Trophoblast cell (in vitro differentiated cells and primary cell): ENCODE measurements around the gene PSMD14.

Experiments used
- DNase-seq, 2 donors: peaks; one replicate each; pipeline ENCODE4 v3.0.0-alpha.2; 2016
- H2AFZ ChIP-seq: 2 replicates; pipeline ENCODE4 v1.6.1; 2013; ENCODE audit warnings: low read length, moderate library complexity, mild to moderate bottlenecking; ENCODE audit not compliant: insufficient read depth, poor library complexity
- H2AK5ac ChIP-seq: 2 replicates; pipeline ENCODE4 v1.6.1; 2013; ENCODE audit warnings: mild to moderate bottlenecking, low read length
- H2BK120ac ChIP-seq: 2 replicates; pipeline ENCODE4 v1.6.1; 2013; ENCODE audit warnings: low read length, mild to moderate bottlenecking, moderate library complexity; ENCODE audit not compliant: insufficient read depth, poor library complexity
- H2BK12ac ChIP-seq: 2 replicates; pipeline ENCODE4 v1.6.1; 2013; ENCODE audit warnings: mild to moderate bottlenecking, low read length, moderate library complexity
- H2BK5ac ChIP-seq: 2 replicates; pipeline ENCODE4 v1.6.1; 2013; ENCODE audit warnings: low read length, low read depth, moderate library complexity, mild to moderate bottlenecking; ENCODE audit not compliant: poor library complexity
- H3K14ac ChIP-seq: 2 replicates; pipeline ENCODE4 v1.6.1; 2013; ENCODE audit warnings: mild to moderate bottlenecking, low read length
- H3K18ac ChIP-seq: 2 replicates; pipeline ENCODE4 v1.6.1; 2013; ENCODE audit warnings: mild to moderate bottlenecking, low read length
- H3K23ac ChIP-seq: 2 replicates; pipeline ENCODE4 v1.6.1; 2013; ENCODE audit warnings: low read length
- H3K27ac ChIP-seq: 2 replicates; pipeline ENCODE4 v1.5.1; 2013; ENCODE audit warnings: low read depth, mild to moderate bottlenecking, inconsistent platforms, low read length, moderate library complexity
- H3K27me3 ChIP-seq: 2 replicates; pipeline ENCODE4 v1.6.1; 2013; ENCODE audit warnings: inconsistent platforms, mild to moderate bottlenecking, low read length, moderate library complexity; ENCODE audit not compliant: insufficient read depth
- H3K36me3 ChIP-seq, 2 experiments: 1 replicate in 1 of 2; 2 replicates in 1 of 2; pipeline ENCODE4 v1.6.1; 2013; ENCODE audit warnings: low read length in 2 of 2, mild to moderate bottlenecking in 2 of 2, moderate library complexity in 1 of 2; ENCODE audit not compliant: insufficient read depth in 2 of 2, control insufficient read depth in 1 of 2
- H3K4ac ChIP-seq: 2 replicates; pipeline ENCODE4 v1.6.1; 2013; ENCODE audit warnings: low read depth, mild to moderate bottlenecking, low read length, moderate library complexity
- H3K4me1 ChIP-seq, 2 experiments: 1 replicate in 1 of 2; 2 replicates in 1 of 2; pipeline ENCODE4 v1.6.1; 2013; ENCODE audit warnings: low read length in 2 of 2, mild to moderate bottlenecking in 2 of 2, moderate library complexity in 1 of 2; ENCODE audit not compliant: insufficient read depth in 2 of 2, control insufficient read depth in 1 of 2
- H3K4me2 ChIP-seq: 2 replicates; pipeline ENCODE4 v1.6.1; 2013; ENCODE audit warnings: inconsistent platforms, mild to moderate bottlenecking, low read length, moderate library complexity
- H3K4me3 ChIP-seq: 2 replicates; pipeline ENCODE4 v1.5.1; 2013; ENCODE audit warnings: mild to moderate bottlenecking, low read depth, low read length, inconsistent platforms
- H3K79me1 ChIP-seq: one replicate; pipeline ENCODE4 v1.6.1; 2013; ENCODE audit warnings: low read length
- H3K79me2 ChIP-seq: 2 replicates; pipeline ENCODE4 v1.6.1; 2013; ENCODE audit warnings: low read length, mild to moderate bottlenecking; ENCODE audit not compliant: control insufficient read depth, insufficient read depth, poor library complexity
- H3K9ac ChIP-seq: 2 replicates; pipeline ENCODE4 v1.6.1; 2013; ENCODE audit warnings: mild to moderate bottlenecking, low read length
- H3K9me3 ChIP-seq: 2 replicates; pipeline ENCODE4 v1.6.1; 2013; ENCODE audit warnings: low read depth, mild to moderate bottlenecking, control low read depth, inconsistent platforms, low read length; ENCODE audit not compliant: insufficient read depth
- H4K12ac ChIP-seq: 2 replicates; pipeline ENCODE4 v1.6.1; 2013; ENCODE audit warnings: low read depth, mild to moderate bottlenecking, low read length, moderate library complexity
- H4K8ac ChIP-seq: 2 replicates; pipeline ENCODE4 v1.6.1; 2013; ENCODE audit warnings: low read depth, mild to moderate bottlenecking, low read length, moderate library complexity
- H4K91ac ChIP-seq: one replicate; pipeline ENCODE4 v1.6.1; 2013; ENCODE audit warnings: low read depth, mild to moderate bottlenecking, low read length, moderate library complexity
- WGBS: extraction: QIAGEN DNeasy Blood & Tissue Kit; methylation state at CpG from one replicate; pipeline ENCODE4 v1.1.7; 2013; ENCODE audit warnings: missing lambda C conversion rate; ENCODE audit not compliant: insufficient read length, insufficient coverage; ENCODE audit errors: extremely low coverage; 5-methylcytosine and 5-hydroxymethylcytosine counted together

PSMD14 gene

DNA sequence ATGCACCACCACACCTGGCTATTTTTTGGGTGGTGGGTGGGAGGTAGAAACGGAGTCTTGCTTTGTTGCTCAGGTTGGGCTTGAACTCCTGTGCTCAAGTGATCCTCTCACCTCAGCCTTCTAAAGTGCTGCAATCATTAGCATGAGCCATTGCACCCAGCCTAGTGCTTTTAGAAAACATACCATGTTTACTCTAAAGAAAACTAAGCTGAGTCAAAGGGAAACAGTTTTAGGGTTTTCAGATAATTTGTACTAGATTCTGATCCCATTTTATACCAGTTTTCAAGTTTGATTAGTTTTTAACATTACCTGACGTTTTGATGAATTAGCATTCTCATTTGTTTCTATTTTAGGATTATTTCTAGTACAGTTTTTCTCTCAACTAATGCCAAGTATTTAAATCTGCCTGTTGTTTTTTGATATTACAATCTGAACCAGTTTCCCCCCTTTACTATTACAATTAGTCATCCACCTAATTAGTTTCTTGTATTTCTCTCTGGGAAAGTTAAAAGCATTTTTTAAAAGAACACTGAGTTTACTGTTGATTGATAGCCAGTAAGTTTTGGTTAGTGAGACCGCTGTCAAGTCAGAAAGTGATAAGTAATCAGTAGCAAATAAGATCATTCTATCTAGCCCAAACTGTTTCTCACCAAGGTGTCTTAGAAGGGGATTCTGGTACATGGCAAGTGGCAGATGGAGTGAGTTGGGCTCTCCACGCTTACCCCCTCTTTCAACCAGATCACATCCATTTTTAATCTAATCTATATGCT, 83.7 kb downstream of the PSMD14 start:
- Histone ChIP-seq H2BK12ac (no peak overlapping the region), H3K4ac (no peak overlapping the region), H3K14ac (no peak overlapping the region), H4K8ac (no peak overlapping the region), H3K23ac (no peak overlapping the region), H3K9ac (no peak overlapping the region), H4K91ac (no peak overlapping the region), H4K12ac (no peak overlapping the region), H3K9me3 (no peaks in the 10 kb centered on the region), H3K4me1 (no peaks in the 10 kb centered on the region), H3K27ac (no peak overlapping the region), H3K4me2 (no peak overlapping the region), H2AFZ (no peak overlapping the region), H3K27me3 (no peaks in the 10 kb centered on the region), H3K36me3 (peaks cover 2 to 10% of the 10 kb centered on the region in 2 experiments), H2BK120ac (no peak overlapping the region), H2AK5ac (no peak overlapping the region), H3K4me3 (no peak overlapping the region), H3K79me1 (no peaks in the 10 kb centered on the region), H2BK5ac (no peak overlapping the region), H3K18ac (no peak overlapping the region), H3K79me2 (no peaks in the 10 kb centered on the region)
- WGBS: no CpG with 5 or more reads among the region's 4 CpGs
- no peak for DNase-seq

DNA sequence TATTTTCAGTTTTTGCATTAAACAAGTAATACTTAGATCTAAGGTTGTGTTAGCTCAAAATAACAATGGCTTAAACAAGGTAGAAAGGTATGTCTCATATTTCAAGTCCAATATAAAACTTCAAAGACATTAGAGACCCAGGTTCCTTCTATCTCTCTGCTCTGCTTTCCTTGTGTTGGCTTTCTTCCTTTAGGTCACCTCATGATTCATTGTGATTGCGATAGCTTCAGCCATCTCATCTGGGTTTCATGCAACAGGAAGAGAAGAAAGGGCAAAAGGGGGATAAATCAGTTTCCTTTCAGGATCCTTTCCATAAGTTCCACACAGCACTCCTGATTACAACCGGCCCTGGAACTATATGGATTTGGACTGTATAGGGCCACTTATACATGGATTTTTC, 91.9 kb downstream of the PSMD14 start:
- H3K4ac ChIP-seq: no peak overlapping the region
- no peaks in the 10 kb centered on the region for H3K79me1 ChIP-seq
- H4K12ac ChIP-seq: no peak overlapping the region
- no peak overlapping the region for H2BK120ac ChIP-seq
- H3K18ac ChIP-seq: no peak overlapping the region
- H2AK5ac ChIP-seq: no peak overlapping the region
- no CpG with 5 or more reads among the region's 2 CpGs for WGBS
- H3K23ac ChIP-seq: no peak overlapping the region
- no peak overlapping the region for H3K27ac ChIP-seq
- H3K9me3 ChIP-seq: no peaks in the 10 kb centered on the region
- no peak overlapping the region for H2BK5ac ChIP-seq
- no peak overlapping the region for H3K9ac ChIP-seq
- H4K8ac ChIP-seq: no peak overlapping the region
- H3K4me2 ChIP-seq: no peak overlapping the region
- no peak overlapping the region for H3K4me3 ChIP-seq
- H3K27me3 ChIP-seq: no peaks in the 10 kb centered on the region
- no peak overlapping the region for H4K91ac ChIP-seq
- no peak for DNase-seq
- no peak overlapping the region for H2BK12ac ChIP-seq
- no peak overlapping the region for H2AFZ ChIP-seq
- peaks cover 5 to 10% of the 10 kb centered on the region in 2 experiments for H3K36me3 ChIP-seq
- H3K14ac ChIP-seq: no peak overlapping the region
- H3K4me1 ChIP-seq: no peaks in the 10 kb centered on the region
- H3K79me2 ChIP-seq: no peaks in the 10 kb centered on the region

DNA sequence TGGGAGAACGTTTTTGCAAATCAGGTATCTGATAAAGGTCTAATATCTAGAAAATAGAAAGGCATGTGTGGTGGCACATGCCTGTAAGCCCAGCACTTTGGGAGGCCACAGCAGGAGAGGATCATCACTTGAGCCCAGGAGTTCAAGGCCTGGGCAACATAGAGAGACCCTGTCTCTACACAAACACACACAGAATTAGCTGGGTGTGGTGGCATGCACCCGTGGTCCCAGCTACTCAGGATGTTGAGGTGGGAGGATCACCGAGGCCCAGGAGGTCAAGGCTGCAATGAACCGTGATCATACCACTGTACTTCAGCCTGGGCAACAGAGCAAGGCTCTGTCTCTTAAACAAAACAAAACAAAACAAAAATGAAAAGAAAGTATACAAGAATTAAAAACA, 94.1 kb downstream of the PSMD14 start:
- Histone ChIP-seq H4K91ac (no peak overlapping the region), H3K4me2 (no peak overlapping the region), H3K4me1 (no peaks in the 10 kb centered on the region), H2BK5ac (no peak overlapping the region), H3K27me3 (no peaks in the 10 kb centered on the region), H2BK12ac (no peak overlapping the region), H3K9ac (no peak overlapping the region), H3K79me2 (no peaks in the 10 kb centered on the region), H2AFZ (no peak overlapping the region), H2BK120ac (no peak overlapping the region), H3K23ac (no peak overlapping the region), H3K4ac (no peak overlapping the region), H3K9me3 (no peaks in the 10 kb centered on the region), H3K4me3 (no peak overlapping the region), H3K18ac (no peak overlapping the region), H2AK5ac (no peak overlapping the region), H3K14ac (no peak overlapping the region), H4K8ac (no peak overlapping the region), H4K12ac (no peak overlapping the region), H3K27ac (no peak overlapping the region), H3K79me1 (no peaks in the 10 kb centered on the region), H3K36me3 (peaks cover 2 to 4% of the 10 kb centered on the region in 2 experiments)
- WGBS: no CpG with 5 or more reads among the region's 4 CpGs
- DNase-seq: no peak

GRCh38 chr2:161406316-161406715, 98.1 kb downstream of the PSMD14 start:
- Histone ChIP-seq H3K4me1 (no peaks in the 10 kb centered on the region), H3K4ac (no peak overlapping the region), H2AK5ac (no peak overlapping the region), H3K9ac (no peak overlapping the region), H3K79me1 (no peaks in the 10 kb centered on the region), H4K12ac (no peak overlapping the region), H3K14ac (no peak overlapping the region), H4K8ac (no peak overlapping the region), H3K27ac (no peak overlapping the region), H2AFZ (no peak overlapping the region), H3K4me3 (no peak overlapping the region), H2BK120ac (no peak overlapping the region), H3K36me3 (peaks cover 3 to 4% of the 10 kb centered on the region in 2 experiments), H4K91ac (no peak overlapping the region), H2BK5ac (no peak overlapping the region), H3K27me3 (no peaks in the 10 kb centered on the region), H3K23ac (no peak overlapping the region), H3K9me3 (no peaks in the 10 kb centered on the region), H3K79me2 (no peaks in the 10 kb centered on the region), H3K4me2 (no peak overlapping the region), H2BK12ac (no peak overlapping the region), H3K18ac (no peak overlapping the region)
- no CpG with 5 or more reads among the region's 5 CpGs for WGBS
- peak; percentile 77 to 97 for DNase-seq
